K562 (cell line): ENCODE results near the gene VPS13D. TPM values are rescaled to one million over a fixed set of nuclear protein-coding genes. Genes with fewer than 3 reads are reported as not detected.

Experiments
- HLTF ChIP-seq: fragments of 450-650 bp; IDR thresholded peaks from 2 replicates; pipeline ENCODE4 v1.6.1; 2016
- ZNF384 ChIP-seq: IDR thresholded peaks from 2 replicates; pipeline ENCODE4 v1.6.1; 2012; ENCODE audit warnings: low read depth, low read length, improper control_type of control experiment
- polyA plus RNA-seq, 8 experiments: library from polyadenylated mRNA; depleted of rRNA in 4 of 8; stranded (reverse) in 5 of 8; unstranded in 3 of 8; fragments of >200 nt; fragmentation: Nextera tagmentation in 2 of 8; fragmentation: Illumina TruSeq in 1 of 8; extraction: Ambion mirVana in 2 of 8; extraction: Trizol in 1 of 8; gene quantifications; 2 replicates each; pipeline versions ENCODE4 v1.2.1 to v1.2.3, GENCODE V29; 2011 to 2014; ENCODE audit warnings: inconsistent platforms in 1 of 8, missing spikeins in 1 of 8
- total RNA-seq, 7 experiments: library from RNA; depleted of rRNA in 6 of 7; stranded (reverse); fragments of >200 nt in 6 of 7; fragmentation: Illumina TruSeq in 2 of 7; extraction: Trizol in 2 of 7; gene quantifications; 2 replicates each; pipeline versions ENCODE4 v1.2.1 to v1.2.3, GENCODE V29; 2011 to 2021; ENCODE audit warnings: low replicate concordance in 1 of 7
- TF ChIP-seq, protein P1 (sequence below), 2 experiments: fragments of 450-650 bp; IDR thresholded peaks; 2 replicates each; pipeline ENCODE4 v1.6.1; 2016; ENCODE audit warnings: mild to moderate bottlenecking in 2 of 2, borderline replicate concordance in 1 of 2, low read depth in 1 of 2, moderate library complexity in 1 of 2

VPS13D gene
- total and polyA plus RNA-seq, 9 of the 15 experiments (the other 6 are each of a cell fraction or from before 2014, with no cell fraction given), result 6.1 to 51.5 (median 38.5) TPM

DNA sequence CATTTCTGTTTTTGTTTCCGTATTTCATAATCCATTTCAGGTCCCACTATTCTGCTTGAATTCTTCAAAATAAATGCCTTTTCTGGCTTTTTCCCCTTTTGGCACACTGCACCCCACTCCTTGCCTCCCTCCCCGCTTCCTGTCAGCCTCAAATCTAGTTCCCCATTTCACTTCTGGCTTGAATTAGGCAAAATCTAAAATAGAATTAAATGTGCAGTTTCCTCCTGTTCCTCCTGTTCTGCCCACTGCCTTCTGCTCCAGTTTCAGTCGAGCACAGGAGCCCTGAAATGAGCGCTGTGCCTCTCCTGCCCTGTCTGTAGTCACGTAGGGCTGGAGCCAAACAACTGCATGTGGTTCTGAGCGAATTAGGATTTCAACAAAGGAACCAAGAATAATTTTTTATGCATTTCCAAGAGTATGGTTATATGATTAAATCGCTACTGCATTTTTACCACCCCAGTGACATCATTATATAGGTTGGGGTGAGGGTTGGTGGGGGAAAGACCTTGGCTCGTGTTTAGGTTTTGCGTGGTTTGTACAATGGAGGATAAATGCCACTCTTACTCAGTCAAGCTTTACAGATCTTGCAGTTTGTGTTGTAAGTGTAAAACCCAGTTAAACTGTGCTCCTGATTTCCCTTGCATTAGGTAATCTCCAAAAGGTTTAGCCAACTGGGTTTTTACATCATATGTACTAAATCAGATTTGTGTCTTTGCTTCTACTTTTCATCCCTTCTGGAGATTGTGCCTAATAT lies 114.9 kb downstream of the VPS13D start (continued):
- TF ChIP-seq, protein P1, sequence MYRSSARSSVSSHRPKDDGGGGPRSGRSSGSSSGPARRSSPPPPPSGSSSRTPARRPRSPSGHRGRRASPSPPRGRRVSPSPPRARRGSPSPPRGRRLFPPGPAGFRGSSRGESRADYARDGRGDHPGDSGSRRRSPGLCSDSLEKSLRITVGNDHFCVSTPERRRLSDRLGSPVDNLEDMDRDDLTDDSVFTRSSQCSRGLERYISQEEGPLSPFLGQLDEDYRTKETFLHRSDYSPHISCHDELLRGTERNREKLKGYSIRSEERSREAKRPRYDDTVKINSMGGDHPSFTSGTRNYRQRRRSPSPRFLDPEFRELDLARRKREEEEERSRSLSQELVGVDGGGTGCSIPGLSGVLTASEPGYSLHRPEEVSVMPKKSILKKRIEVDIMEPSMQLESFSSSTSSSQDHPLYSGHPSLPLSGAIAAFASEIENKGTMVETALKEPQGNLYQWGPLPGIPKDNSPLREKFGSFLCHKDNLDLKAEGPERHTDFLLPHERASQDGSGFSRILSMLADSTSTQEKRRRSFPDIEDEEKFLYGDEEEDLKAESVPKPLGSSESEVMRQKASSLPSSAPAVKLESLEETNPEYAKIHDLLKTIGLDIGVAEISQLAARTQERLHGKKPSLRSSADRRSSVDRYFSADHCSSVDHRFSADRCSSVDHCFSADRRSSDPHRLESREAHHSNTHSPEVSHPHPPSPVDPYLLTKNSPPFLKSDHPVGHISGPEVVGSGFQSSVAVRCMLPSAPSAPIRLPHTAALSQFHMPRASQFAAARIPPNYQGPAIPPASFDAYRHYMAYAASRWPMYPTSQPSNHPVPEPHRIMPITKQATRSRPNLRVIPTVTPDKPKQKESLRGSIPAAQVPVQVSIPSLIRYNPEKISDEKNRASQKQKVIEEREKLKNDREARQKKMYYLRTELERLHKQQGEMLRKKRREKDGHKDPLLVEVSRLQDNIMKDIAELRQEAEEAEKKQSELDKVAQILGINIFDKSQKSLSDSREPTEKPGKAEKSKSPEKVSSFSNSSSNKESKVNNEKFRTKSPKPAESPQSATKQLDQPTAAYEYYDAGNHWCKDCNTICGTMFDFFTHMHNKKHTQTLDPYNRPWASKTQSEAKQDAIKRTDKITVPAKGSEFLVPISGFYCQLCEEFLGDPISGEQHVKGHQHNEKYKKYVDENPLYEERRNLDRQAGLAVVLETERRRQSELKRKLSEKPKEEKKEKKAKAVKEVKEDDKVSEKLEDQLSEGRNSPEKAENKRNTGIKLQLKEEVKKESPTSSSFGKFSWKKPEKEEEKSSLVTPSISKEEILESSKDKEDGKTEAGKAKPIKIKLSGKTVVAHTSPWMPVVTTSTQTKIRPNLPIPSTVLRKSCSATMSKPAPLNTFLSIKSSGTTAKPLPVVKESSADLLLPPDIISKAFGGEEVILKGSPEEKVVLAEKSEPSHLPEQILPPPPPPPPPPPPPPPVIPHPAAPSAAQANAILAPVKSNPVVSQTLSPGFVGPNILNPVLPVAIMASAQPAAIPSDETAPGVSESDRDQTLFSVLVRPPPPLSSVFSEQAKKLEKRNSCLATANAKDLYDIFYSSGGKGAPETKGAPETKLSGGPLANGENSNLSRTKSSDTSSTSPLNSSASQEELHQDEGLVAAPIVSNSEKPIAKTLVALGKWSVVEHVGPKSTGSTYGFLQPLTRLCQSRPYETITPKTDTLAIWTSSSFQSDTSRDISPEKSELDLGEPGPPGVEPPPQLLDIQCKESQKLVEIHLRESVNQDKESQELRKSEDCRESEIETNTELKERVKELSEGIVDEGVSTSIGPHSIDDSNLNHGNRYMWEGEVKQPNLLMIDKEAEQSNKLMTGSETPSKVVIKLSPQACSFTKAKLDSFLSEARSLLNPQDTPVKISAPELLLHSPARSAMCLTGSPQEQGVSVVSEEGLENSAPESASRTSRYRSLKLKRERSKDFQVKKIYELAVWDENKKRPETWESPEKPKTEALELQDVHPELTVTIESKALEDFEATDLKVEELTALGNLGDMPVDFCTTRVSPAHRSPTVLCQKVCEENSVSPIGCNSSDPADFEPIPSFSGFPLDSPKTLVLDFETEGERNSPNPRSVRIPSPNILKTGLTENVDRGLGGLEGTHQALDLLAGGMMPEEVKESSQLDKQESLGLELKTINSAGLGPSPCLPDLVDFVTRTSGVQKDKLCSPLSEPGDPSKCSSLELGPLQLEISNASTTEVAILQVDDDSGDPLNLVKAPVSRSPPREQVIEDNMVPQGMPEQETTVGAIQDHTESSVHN (IDR thresholded peaks at IDR 0.05; ENCODE audit: borderline replicate concordance in 1 of 2, low read depth in 1 of 2), result no peak
- TF ChIP-seq ZNF384, result no peak
- no peak for TF ChIP-seq HLTF
